RPMI7951 (cell line): ENCODE measurements around the gene AIF1. TPM values are rescaled to one million over a fixed set of nuclear protein-coding genes. Genes with fewer than 3 reads are reported as not detected.

ENCODE experiments used
- DNase-seq: peaks from one replicate; pipeline ENCODE4 v3.0.0-alpha.2; 2012; ENCODE audit warnings: low read depth
- total RNA-seq: library from RNA; depleted of rRNA; stranded (reverse); fragments of >200 nt; shearing (Covaris generic); gene quantifications from 2 replicates; pipeline ENCODE4 v1.2.3, GENCODE V29; 2014

AIF1 gene
- total RNA-seq, 1 experiment from 2014 or later, result not detected

GRCh38 chr6:31642798-31643570, 27.9 kb downstream of the AIF1 start:
- no peak for DNase-seq

GRCh38 chr6:31643818-31644454, 28.9 kb downstream of the AIF1 start:
- no peak for DNase-seq

DNA sequence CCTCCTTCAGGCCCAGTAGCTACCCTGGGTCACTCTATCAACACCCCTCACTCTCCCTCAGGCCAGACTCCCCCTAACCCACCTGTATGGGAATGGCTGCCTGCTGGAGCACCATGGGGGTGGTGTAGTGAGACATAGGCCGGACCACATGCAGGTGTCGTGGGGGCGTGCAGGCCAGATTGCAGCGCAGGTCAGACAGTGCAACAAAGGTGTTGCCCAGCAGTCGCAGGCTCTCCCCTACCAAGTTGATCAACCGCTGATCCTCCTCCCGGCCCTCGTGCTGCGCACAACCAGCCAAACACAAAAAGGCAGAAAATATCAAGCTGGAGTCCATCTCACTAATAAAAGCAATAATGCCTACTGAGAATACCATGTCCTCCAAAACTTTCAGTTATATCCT, 30.3 kb downstream of the AIF1 start:
- no peak for DNase-seq

GRCh38 chr6:31651602-31652191, 36.7 kb downstream of the AIF1 start:
- DNase-seq, result peak; percentile 81

GRCh38 chr6:31652925-31653724, 38.1 kb downstream of the AIF1 start:
- DNase-seq, result peak; percentile 92

- DNase-seq, result no peak
Measured at GRCh38 chr6:31654574-31655348, 39.7 kb downstream of the AIF1 start.

DNA sequence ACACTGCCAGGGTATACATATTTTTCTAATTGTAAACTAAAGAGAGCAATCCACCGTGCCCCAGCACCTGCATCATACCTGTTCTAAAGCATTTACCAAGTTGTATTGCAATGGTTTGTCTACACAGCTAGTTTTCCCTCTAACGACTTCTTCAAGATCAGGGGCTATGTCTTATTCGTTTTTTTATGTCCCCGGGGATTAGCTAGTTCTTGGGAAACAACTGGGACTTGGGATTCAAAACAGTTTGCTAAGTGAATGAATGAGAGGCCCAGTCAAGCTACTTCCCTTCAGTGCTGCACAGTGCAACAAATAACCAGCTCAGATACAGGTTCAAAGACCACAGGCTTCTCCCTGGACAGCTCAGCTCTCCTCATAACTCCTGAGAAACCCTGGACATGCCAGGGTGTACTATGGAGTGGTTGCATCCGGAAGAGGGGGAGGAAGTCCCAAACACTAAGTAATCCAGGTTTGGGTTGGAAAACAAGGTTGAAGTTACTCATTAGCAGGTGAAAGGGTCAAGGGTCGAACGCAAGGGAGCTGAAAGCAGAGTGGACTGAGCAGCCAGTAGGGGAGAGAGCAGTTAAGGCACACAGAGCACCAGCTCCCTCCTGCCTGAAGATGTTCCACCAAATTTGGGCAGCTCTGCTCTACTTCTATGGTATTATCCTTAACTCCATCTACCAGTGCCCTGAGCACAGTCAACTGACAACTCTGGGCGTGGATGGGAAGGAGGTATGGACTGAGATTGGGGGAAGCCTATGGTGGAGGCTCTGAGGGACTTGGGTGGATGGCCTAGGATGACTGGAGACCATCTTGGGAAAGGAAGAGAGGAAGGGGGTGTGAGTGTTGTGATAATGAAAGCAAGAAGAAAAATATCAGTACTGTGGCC, 40.6 kb downstream of the AIF1 start, which contains the start of gene APOM:
TSS of gene APOM (plus strand) at position 546 of the 889 bp plus-strand sequence. CDS start at position 619, 73 bp downstream.
- DNase-seq, result no peak

GRCh38 chr6:31657406-31658157, 42.5 kb downstream of the AIF1 start:
- DNase-seq, result no peak

DNA sequence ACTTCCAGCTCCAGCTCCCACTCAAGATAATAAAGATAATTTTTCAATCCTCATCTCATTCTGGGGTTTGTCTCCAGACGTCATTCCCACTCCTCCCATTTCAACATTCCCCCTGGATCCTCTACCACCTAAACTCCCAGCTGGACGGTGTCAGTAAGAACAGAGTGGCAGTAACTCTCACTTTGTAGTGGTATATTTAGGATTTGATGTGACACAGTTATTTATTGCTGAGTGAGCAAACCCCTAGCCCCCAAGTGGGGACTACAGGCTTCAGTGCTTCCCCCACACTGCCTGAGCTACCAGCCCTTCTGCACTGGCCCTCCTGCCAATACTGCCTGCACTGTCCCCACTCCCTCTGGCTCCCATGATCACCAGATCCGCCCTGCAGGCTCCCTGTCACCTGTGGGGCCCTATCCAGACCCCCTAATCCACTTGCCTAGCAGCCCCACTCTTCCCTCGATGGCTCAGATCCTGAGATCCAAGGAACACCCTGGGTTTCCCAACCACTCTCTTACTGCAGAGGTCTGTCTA, 43.2 kb downstream of the AIF1 start:
- no peak for DNase-seq

DNA sequence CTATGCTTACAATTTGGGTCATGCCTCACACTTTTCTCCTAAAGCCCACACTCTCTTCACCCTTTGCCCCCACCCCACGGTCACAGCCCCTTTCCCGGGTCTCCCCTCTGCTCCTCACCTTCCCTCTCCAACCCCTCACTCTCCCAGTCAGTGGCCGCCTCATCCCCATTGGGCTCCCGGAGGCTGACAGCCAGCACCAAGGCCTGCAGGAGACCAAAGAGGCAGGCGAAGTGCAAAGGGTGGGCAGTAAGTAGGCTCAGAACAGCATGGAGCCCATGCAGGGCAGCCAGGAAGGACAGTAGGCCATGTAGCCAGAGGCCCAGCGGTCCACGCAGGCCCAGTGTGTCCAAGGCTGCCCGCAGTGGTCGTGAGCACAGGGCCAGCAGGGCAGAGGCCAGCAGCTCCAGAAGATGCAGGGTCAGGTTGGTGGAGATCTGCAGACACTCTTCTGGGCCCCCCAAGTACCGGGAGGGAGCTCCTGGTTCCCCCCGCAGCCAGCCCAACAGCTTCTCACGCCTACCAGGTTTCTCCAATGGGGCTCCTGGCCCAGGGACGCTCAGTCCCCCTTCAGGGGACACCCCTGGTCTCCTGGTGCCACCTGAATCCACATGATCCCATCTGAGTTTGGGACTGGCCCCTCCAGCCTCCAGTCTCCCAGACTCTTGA, 44.1 kb downstream of the AIF1 start:
- DNase-seq, result no peak

GRCh38 chr6:31659649-31660380, 44.8 kb downstream of the AIF1 start:
- peak; percentile 43 for DNase-seq

DNA sequence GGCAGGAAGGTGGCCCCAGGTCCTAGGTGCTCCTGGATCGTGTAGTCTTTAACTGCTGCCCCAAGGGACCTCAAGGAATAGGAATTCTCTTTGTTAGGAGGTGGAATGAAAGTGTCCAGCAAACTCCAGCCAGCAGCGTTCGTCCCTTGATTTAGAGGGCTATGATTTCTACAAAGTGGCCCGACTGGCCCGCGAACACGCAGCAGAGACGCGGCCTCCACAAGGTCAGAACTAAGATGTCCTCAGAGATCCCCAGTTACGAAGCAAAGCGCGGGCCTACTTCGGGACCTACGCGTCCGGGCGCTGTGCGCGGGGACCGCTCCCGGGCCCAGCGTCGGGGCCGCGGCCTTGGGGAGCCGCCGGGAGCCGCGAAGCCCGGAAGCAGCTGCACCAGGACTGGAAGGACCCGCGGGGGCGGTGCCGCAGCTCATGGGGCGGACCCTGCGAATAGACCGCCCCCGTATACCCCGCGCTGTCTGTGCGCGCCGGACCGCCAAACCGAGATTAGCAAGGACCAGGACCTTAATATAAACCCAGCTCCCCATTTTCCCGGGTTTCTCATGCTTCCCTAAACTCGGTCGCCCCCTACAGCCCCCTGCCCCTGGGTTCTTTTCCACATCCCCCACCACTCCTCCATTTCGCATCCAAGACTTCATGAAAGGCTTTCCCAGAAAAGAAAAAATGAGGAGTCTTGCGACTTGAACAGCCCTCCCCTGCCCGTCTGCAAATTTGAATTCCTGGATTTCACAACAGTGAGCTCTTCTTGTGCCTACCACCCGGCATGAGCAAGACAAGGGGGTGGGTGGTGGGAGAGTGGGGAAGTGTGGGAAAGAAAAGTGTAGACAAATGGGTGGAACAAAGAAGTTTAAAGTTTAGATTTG, 45.6 kb downstream of the AIF1 start, which contains the start of gene C6orf47:
TSS of gene C6orf47 (minus strand) at position 398 of the 881 bp plus-strand sequence. CDS start 831 bp downstream, outside the sequence.
- DNase-seq, result peak; percentile 86

GRCh38 chr6:31661262-31662123, 46.5 kb downstream of the AIF1 start:
- no peak for DNase-seq

GRCh38 chr6:31662124-31662723, 47.2 kb downstream of the AIF1 start:
- DNase-seq, result no peak
